A673 (cell line): Measurements from ENCODE around the gene SLC31A1.

ENCODE experiments used
- CTCF ChIP-seq: fragments of 300-800, 200-600 bp; sonication (generic); conservative IDR thresholded peaks from 2 replicates; pipeline ENCODE4 v1.5.1; 2017; ENCODE audit warnings: low read depth, mild to moderate bottlenecking, antibody characterized with exemption, low read length, moderate library complexity, mixed read lengths
- EZH2 ChIP-seq: fragments of 200-600 bp; sonication (generic); IDR thresholded peaks from 2 replicates; pipeline ENCODE4 v1.6.1; 2017; ENCODE audit warnings: borderline replicate concordance, low read depth, mild to moderate bottlenecking, mixed read lengths, antibody characterized with exemption, low read length; ENCODE audit not compliant: poor library complexity, severe bottlenecking

GRCh38 chr9:113176803-113177202 lies 44.5 kb upstream of the SLC31A1 start:
- TF ChIP-seq CTCF (no peak), EZH2 (no peak)
